ENCODE measurements around the gene EMC10.
A peak's percentile ranks its signal among the peaks of the same experiment; 100 is the strongest.
"Not testable (repeated sequence)": the region's sequence is repeated elsewhere in the genome, so short reads cannot be mapped to it uniquely, and the experiment has no call there.

The EMC10 gene

DNA sequence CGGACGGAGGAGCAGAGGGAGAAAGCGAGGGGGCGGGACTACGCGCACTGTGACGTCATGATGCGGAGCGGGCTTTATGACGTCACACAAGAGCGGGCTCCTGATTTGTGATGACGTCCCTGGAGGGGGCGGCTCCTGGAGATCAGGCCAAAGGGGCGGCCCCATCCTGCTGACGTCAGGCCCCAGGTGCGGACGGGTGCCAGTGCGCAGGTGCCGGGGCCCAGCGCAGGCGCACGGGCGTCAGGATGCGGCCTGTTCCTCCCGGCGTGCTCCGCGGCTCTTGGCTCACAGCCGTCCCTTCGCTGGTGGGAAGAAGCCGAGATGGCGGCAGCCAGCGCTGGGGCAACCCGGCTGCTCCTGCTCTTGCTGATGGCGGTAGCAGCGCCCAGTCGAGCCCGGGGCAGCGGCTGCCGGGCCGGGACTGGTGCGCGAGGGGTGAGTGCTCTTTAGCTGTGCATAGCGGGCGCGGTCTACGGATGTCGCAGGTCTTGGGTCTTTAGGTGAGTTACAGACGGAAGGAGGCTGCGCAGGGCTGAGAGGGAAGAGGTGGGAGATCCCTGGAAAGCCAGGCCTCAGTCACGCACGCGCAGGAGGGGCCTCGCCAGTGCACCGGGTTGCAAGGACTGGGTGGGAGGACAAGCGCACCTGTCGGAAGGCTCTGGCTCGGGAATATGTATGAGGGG lies at the start of gene EMC10, which contains the start of gene GARIN5A:
Gene EMC10 (plus strand): TSS at position 284 of the 683 bp plus-strand sequence. CDS start 38 bp downstream, at position 322.
Gene GARIN5A (minus strand): TSS at position 625 of the 683 bp plus-strand sequence. CDS start 460 bp downstream, at position 165.
- DNase-seq: peak; percentile 90 to 93

DNA sequence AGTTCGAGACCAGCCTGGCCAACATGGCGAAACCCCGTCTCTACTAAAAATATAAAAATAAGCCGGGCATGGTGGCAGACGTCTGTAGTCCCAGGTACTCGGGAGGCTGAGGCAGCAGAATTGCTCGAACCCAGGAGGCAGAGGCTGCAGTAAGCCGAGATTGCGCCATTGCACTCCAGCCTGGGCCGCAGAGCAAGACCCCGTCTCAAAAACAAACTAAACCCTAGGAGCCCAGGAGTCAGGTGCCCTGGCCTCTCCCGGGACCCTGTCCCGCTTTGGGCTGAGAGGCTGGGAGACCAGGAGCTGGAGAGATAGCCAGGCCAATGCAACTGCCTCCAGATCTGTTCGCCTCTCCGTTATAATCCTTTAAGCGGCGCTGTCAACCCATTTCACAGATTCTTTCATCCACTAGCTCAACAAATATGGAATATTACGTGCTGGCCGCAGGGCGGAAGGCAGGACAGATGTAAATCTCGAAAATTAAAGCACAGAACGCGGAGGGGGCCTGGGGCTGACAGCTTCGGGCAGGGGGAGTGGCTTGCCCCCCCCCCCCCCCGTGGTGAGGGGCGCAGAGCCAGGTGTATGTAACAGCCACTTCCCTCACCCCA lies 48.9 kb upstream of the EMC10 start:
- no peak for DNase-seq

DNA sequence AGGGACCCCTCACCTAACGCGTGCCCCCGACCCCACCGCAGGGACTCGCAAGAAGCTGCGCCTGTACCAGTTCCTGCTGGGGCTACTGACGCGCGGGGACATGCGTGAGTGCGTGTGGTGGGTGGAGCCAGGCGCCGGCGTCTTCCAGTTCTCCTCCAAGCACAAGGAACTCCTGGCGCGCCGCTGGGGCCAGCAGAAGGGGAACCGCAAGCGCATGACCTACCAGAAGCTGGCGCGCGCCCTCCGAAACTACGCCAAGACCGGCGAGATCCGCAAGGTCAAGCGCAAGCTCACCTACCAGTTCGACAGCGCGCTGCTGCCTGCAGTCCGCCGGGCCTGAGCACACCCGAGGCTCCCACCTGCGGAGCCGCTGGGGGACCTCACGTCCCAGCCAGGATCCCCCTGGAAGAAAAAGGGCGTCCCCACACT lies 48.3 kb upstream of the EMC10 start:
- peak in 1 of 2 experiments; percentile 41 for DNase-seq

DNA sequence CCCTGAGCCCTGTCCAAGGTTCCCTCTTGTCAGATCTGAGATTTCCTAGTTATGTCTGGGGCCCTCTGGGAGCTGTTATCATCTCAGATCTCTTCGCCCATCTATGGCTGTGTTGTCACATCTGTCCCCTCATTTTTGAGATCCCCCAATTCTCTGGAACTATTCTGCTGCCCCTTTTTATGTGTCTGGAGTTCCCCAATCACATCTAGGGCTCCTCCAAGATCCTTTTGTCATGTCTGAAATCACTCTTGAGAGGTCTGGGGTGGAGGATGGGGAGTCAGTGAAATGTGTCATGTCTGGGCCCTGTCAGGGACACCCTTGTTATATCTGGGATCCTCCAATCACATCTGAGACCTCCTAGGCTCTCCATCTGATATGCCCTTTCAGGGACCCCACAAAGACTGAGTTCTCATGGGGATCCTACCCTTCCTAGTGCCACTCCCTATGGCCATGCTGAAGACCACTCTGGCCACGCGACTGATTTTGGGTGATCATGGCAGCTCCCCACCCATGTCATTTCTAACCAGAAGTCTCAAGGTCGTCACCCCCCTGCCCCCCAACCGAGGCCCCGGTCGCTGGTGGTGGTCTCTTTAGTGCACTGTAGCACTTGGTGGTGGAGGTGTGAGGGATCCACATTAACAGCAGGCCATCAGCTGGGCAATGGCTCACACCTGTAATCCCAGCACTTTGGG lies 47.4 kb upstream of the EMC10 start:
- no peak for DNase-seq

DNA sequence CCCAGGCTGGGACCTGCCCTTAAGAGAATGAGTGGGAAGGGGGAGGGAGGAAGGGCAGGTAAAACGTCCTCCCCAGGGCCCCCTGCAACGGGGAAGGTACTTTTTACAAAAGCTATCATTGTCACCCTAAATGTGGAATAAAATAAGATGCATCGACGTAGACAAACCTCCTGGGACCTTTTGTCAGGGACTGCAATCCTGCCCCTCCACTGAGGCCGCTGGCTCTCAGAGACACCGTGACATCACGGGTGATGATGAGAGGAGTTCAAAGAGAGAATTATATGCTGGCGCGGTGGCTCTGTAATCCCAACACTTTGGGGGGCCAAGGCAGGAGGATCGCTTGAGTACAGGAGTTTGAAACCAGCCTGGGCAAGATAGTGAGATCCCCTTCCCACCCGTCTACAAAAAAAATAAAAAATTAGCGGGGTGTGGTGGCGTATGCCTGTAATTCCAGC lies 45.4 kb upstream of the EMC10 start:
- no peak for DNase-seq

DNA sequence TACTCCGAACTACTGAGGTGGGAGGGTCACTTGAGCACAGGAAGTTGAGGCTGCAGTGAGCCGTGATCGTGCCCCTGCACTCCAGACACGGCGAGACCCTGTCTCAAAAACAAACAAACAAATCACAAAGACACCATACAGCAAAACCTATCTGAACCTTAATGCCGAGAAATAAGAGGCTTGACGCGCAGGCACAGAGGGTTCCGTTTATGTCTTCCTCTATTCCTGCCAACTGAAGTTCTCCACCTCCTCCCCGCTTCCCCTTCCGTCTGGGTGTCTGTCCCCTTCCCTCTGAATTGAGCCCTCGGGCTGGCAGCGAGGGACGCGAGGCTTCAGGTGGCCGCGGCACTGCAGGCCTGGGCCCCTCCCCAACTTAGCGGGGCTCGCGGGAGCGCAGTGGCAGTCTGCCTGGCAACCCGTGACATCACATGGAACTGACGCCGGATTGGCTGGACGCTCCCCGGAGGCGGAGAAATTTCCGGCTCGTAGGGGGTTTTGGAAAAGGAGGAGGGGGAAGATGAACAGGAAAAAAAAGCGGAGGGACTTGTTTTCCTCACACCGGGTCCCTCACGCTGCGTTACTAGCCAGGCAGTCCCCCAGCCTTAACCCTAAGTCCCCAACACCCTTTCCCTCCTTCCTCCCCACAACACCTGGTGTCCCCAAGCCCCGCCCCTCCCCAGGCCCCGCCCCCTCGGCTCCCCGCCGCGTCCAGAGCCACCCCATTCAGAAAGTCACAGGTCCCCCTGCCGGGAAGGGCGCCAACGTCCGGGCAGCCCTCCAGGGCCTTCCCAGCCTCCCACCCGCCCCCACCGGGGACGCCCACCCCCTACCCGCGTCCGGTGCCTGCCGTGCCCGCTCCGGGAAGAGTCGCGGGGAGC lies 44.7 kb upstream of the EMC10 start:
- DNase-seq: peak; percentile 83 to 85

DNA sequence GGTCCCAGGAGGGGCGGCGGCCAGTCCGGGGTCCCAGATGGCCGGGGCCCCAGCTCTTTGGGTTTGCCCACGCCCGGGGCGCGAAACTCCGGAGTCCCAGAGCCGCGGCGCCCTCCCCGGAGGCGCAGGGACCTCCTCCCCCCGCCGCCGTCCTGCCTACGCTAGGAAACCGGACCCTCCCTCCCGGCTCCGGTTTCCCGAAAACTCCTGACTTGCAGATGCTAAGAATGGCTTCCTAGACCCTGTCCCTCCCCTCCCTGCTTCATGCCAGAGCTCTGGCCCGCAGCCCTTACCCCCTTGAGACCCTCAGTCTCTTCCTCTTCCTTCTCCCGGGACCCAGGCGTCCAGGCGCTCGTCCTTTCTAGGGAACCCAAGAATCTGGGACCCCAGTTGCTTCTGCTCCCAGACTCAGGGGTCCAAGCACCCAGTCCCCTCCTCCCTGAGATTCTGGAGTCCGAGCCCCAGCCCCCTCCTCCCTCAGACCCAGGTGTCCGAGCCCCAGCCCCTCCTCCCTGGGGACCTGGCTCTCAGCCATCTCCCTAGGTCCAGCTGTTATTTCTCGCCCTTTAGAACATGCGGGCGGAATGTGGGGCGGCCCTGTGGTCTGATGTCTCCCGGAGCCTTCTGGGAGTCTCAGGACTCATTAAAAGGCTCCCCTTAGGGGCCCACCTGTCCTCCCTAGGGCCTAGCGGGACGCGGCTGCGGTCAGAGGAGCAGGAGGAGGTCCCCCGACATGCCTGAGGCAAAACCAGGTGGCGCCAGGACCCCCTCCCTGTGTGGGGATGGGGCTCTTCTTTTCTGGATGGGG lies 43.9 kb upstream of the EMC10 start, which contains the start of gene MYBPC2:
Gene MYBPC2 (plus strand): TSS at position 672 of the 808 bp plus-strand sequence. CDS start 62 bp downstream, at position 734.
- no peak for DNase-seq

DNA sequence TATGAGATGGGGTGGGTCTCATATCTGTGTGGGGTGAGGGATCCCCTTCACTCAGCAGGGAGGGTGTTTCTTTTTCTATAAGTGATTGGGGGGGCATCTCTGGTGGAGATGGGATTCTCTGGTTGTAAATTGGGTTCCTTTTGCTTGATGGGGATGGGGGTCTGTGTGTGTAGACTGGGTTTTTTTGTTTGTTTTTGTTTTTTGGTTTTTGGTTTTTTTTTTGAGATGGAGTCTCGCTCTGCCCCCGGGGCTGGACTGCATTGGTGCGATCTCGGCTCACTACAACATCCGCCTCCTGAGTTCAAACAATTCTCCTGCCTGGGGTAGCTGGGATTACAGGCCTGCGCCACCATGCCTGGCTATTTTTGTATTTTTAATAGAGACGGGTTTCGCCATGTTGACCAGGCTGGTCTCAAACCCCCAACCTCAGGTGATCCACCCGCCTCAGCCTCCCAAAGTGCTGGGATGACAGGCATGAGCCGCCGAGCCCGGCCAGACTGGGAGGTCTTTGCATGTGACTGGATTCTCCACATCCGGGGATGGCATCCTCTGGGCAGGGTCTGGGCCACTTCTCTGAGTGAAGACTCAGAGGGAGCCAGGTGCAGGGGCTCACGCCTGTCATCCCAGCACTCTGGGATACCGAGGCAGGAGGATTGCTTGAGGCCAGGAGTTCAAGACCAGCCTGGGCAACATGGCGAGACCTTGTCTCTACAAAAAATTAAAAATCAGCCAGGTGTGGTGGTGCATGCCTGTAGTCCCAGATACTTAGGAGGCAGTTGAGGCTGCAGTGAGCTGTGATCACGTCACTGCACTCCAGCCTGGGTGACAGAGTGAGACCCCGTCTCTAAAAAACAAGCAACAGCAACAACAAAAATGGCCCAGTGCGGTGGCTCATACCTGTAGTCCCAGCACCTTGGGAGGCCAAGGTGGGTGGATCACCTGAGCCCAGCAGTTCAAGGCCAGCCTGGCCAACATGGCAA lies 42.8 kb upstream of the EMC10 start:
- DNase-seq: no peak

DNA sequence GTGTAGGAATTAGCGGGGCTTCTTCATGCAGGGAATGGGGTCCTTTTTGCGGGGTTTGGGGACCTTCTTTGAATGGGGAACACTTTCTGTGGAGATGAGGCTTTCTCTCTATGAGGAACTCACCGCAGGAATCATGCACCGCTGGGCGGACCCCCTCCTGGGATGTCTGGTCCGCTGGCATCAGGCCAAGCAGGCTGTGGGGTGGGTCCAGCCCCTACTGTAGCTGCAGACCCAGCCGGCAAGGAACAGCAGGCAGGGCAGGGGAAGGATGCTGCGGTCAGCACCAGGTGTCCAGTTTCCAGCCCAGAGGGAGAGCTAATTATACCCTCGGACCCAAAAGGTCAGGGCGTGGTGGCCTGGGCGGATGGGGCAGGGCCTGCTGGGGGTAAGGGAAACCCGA lies 41.8 kb upstream of the EMC10 start:
- no peak for DNase-seq

DNA sequence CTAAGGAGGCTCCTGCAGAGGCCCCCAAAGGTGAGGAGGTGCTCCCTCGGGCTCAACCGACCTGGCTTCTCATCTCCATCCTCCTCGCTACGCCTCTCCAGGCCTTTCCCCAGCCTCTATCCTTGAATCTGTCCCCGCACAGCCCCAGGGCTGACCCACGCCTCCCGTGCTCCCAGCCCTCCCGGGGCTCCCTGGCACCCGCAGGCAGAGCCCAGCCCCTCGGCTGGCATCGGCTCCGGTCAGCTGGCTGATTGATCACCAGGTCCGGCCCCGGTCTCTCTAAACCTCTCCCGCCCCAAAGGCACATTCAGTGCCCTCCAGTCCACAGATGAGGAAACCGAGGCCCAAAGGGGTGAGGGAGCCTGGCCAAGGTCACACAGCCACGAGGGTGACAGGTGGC lies 41.1 kb upstream of the EMC10 start:
- no peak for DNase-seq

DNA sequence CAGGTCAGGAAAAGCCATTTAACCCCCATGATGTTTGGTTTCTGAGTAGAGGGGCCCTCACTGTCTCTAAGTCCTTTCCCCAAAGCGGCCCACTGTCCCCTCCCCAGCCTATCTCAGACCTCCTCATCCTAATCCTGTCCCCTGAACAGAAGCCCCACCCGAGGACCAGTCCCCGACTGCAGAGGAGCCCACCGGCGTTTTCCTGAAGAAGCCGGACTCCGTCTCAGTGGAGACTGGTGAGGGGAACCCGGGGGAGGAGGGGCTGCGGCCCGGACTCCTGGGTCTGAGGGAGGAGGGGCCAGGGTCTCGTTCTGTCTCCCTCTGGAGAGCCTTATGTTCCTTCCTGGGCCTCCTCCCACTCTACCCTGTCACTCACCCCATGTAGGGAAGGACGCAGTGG lies 40.7 kb upstream of the EMC10 start:
- no peak for DNase-seq

DNA sequence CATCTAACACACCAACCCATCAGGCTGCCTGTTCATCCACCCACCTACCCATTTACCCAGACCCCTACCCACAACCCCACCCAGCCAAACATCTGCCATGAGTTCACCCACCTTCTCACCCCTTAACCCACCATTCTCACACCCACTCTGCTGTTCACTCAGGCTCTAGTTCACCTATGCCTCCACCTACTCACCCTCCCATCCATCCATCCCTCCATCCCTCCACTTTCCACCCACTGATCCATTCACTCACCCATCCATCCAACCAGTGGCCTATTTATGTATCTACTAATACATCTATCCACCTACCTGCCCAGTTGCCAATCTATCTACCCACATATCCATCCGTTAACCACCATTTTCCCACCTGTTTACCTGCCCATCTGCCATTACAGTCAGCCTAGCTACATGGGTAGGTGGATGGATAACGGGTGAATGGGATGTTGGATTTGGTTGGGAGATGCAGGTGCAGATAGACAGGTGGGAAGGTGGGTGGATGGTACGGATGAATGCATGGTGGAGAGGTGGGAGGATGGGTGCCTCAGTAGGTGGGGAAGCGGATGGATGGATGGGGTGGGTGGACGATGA lies 38.4 kb upstream of the EMC10 start:
- DNase-seq: no peak

DNA sequence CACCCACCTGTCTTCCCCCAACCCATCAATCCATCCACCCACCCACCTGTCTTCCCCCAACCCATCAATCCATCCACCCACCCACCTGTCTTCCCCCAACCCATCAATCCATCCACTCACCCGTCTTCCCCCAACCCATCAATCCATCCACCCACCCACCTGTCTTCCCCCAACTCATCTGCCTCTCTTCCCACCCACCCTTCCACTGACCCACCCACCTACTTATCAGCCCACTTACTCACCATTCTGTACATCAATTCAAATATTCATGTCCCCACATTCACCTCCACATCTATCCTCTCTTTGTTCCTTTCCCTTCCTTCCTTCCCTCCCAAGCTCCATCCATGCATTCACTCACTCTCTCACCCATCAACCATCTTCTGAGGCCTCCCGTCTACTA lies 37.2 kb upstream of the EMC10 start:
- not testable (repeated sequence) for DNase-seq

DNA sequence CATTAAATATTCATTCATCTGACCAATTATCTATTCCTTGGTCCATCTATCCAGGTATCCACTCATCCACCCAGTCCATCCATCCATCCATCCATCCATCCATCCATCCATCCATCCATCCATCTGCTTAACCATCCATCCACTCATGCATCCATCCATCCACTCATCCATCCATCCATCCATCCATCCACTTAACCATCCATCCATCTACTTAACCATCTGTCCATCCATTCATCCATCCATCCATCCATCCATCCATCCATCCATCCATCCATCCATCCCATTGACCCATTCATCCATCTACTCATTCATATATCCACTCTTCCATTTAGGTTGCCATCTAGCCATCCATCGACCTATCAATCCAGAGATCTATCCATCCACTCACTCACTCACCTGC lies 32.2 kb upstream of the EMC10 start:
- no peak for DNase-seq

DNA sequence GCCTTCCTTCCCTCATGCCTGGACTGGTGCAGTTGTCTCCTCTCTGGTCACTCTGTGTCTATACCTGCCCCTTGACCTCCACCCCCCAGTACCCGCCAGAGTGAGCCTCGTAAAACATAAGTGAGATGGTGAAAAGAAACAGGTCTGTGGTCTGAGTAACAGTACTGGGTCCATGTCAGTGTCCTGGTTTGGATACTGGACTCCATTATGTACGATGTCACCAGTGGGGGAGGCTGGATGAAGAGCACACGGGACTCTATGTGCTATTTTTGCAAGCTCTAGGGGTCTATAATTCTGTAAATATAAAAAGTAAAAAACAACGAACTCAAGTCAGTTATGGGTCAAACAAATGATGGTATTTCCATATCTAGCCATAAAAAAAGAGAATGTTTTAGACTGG lies 29.3 kb upstream of the EMC10 start:
- DNase-seq: no peak

DNA sequence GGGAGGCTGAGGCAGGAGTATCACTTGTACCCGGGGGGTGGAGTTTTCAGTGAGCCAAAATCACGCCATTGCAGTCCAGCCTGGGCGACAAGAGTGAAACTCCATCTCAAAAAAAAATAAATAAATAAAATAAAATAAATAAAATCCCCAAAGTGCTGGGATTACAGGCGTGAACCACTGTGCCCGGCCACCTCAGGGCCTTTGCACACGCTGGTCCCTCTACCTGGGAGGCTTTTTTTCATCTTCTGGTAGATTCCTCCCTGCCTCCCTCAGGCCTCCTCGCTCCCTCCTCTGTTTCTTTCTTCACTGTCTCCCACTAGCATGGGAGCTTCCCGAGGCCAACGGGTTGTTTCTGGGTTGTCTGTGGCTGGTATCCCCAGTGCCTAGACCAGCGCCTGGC lies 28.6 kb upstream of the EMC10 start:
- DNase-seq: no peak

DNA sequence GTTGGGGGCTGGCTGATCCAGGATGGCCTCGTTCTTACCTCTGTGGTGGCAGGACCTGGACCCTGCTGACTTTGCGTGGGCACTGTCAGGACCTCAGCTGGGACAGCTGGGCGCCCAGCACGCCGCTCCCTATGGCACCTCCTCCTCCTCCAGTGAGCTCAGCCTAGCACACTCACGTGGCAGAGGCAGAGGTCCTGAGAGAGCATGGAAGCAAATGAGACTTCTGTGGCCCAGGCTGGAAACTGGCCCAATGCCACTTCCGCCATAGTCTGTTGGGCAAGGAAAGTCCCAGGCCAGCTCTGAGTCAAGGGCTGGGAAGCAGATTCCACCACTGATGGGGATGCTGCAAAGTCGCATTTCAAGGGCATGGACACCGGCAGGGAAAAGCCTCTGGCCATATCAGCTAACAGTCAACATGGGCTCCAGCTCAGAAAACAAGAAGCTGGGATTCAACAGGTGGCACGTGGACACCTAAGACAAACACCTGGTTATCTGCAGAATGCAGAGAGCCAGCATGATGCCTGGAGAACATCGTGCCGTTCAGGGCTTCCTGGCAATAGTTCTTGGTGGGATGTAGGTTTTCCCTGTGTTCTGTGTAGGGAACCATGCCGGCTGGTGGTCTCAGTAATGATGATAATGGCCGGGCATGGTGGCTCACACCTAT lies 26.9 kb upstream of the EMC10 start:
- no peak for DNase-seq

DNA sequence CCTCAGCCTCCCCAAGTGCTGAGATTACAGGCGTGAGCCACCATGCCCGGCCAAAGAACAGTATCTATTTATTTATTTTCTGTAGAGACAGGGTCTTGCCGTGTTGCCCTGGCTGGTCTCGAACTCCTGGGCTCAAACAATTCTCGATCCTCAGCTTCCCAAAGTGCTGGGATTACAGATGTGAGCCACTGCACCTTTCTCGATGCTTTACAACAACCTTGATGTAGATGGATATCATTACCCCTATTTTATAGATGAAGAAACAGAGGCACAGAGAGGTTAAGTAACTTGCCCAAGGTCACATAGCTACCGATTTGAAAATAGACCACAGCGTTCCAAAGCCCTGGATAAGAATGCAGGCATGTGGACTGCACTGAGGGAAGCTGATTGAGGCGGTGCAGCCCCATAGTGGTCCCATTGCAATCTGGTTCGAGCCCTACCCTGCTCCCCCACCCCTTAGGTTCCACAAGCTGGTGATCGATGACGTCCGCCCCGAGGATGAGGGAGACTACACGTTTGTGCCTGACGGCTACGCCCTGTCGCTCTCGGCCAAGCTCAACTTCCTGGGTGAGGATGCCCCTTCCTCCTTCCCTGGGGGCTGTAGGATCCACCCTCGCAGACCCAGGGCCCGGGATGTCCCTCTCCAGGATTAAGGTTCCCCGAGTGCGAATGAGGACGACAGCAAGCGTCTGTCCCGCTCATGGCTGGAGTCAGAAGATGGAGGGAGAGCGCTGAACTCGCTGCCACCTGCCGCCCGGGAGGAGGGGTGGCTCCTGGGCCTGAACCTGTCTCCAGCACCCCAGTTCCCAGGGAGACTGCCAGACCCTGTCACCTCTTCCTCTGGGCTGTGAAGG lies 25.7 kb upstream of the EMC10 start:
- no peak for DNase-seq

DNA sequence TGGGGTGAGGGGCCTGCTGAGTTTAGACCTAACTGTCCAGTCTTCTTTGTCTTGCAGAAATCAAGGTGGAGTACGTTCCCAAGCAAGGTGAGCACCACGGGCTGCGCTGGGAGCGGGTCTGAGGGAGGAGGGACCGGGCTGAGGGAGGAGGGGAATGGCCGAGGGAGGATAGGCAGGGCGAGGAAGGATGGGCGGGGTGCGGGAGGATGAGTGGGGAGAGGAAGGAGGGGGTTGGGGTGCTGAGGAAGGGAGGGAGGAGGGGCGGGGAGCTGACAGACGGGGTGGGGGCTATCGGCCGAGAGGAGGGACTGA lies 25.1 kb upstream of the EMC10 start:
- no peak for DNase-seq
